ENCODE measurements around the gene TAF4.

- TF ChIP-seq POLR2A (IDR thresholded peaks at IDR 0.05; ENCODE audit: low read length) (no peak), GATA1 (IDR thresholded peaks at IDR 0.05; ENCODE audit: low read depth, low read length) (no peak)
These were observed 22.4 kb downstream of the TAF4 start for GRCh38 chr20:62043131-62043914.
